ENCODE data around the gene SPSB1.

- TF ChIP-seq SMC3 (IDR thresholded peaks at IDR 0.05; ENCODE audit: low read depth, low read length) (no peak), CEBPB (IDR thresholded peaks at IDR 0.05; ENCODE audit: low read depth, low read length) (no peak), POLR2A (IDR thresholded peaks at IDR 0.05; ENCODE audit: low read depth, low read length) (no peak), RFX5 (IDR thresholded peaks at IDR 0.05; ENCODE audit: low read depth, low read length) (no peak), MAFK (IDR thresholded peaks at IDR 0.05; ENCODE audit: low read depth, low read length) (no peak), RCOR1 (IDR thresholded peaks at IDR 0.05; ENCODE audit: insufficient replicate concordance, low read length) (no peak), CTCF (conservative IDR thresholded peaks at IDR 0.05; ENCODE audit: low read depth, low read length) (no peak), MXI1 (IDR thresholded peaks at IDR 0.05; ENCODE audit: borderline replicate concordance, low read depth, low read length) (no peak), RAD21 (IDR thresholded peaks at IDR 0.05; ENCODE audit: low read length) (no peak), MAZ (IDR thresholded peaks at IDR 0.05; ENCODE audit: borderline replicate concordance, low read depth, low read length) (no peak), BHLHE40 (IDR thresholded peaks at IDR 0.05; ENCODE audit: low read depth, low read length) (no peak), USF2 (IDR thresholded peaks at IDR 0.05; ENCODE audit: low read depth, low read length) (no peak)
Measured at GRCh38 chr1:9418851-9419250, 126.2 kb downstream of the SPSB1 start.

All from IMR-90 (cell line).